WI38 (cell line): ENCODE results near the gene CTSA.

Source experiments
- H3K4me3 ChIP-seq: 2 replicates; pipeline ENCODE4 v1.5.1; 2011; ENCODE audit warnings: low read depth, mild to moderate bottlenecking, control low read depth, low read length
- CTCF ChIP-seq: IDR thresholded peaks from 2 replicates; pipeline ENCODE4 v1.5.1; 2012; ENCODE audit warnings: low read depth, mild to moderate bottlenecking, control low read depth, low read length

CTSA gene

GRCh38 chr20:45905505-45906079 lies 14.5 kb downstream of the CTSA start:
- H3K4me3 ChIP-seq: no peak overlapping the region
- TF ChIP-seq CTCF: no peak

- TF ChIP-seq CTCF: no peak
- H3K4me3 ChIP-seq: no peak overlapping the region
These were observed 16.2 kb downstream of the CTSA start for GRCh38 chr20:45907219-45907948.

GRCh38 chr20:45908084-45908483 lies 16.9 kb downstream of the CTSA start:
- no peak overlapping the region for H3K4me3 ChIP-seq
- TF ChIP-seq CTCF: no peak

GRCh38 chr20:45909336-45909808 lies 18.2 kb downstream of the CTSA start:
- H3K4me3 ChIP-seq: no peak overlapping the region
- no peak for TF ChIP-seq CTCF

- no peak for TF ChIP-seq CTCF
- H3K4me3 ChIP-seq: no peak overlapping the region
These were observed 18.9 kb downstream of the CTSA start for GRCh38 chr20:45909817-45910669.

GRCh38 chr20:45910670-45911485 lies 19.7 kb downstream of the CTSA start:
- H3K4me3 ChIP-seq: peak overlapping the region; percentile 49
- no peak for TF ChIP-seq CTCF
